CD4-positive, alpha-beta memory T cell (primary cell): ENCODE data around the gene SLC29A2. TPM values are rescaled to one million over a fixed set of nuclear protein-coding genes. Genes with fewer than 3 reads are reported as not detected.
A peak's percentile ranks its signal among the peaks of the same experiment; 100 is the strongest.

ENCODE experiments used
- CTCF ChIA-PET: fragments of 350-600 bp; sonication (Branson Sonifier 250); formaldehyde crosslinking; loops from one replicate; lab custom pipeline; 2021; ENCODE audit warnings: inconsistent platforms; ENCODE audit not compliant: partially characterized antibody; lab: Charles Lee
- POLR2A ChIA-PET: fragments of 350-600 bp; sonication (Branson Sonifier 250); formaldehyde crosslinking; loops from one replicate; lab custom pipeline; 2021; ENCODE audit not compliant: partially characterized antibody; lab: Charles Lee
- DNase-seq, 5 donors: peaks; one replicate each; pipeline versions ENCODE4 v3.0.0 to v3.0.0-alpha.2; 2020 to 2022; ENCODE audit warnings: mixed read lengths in 1 of 5
- H3K27ac ChIP-seq: one replicate; pipeline ENCODE4 v1.7.0; 2013; ENCODE audit warnings: low read depth, low read length
- H3K27me3 ChIP-seq: 2 replicates; pipeline ENCODE4 v1.7.0; 2013; ENCODE audit warnings: mild to moderate bottlenecking, low read length, moderate library complexity; ENCODE audit not compliant: insufficient read depth
- H3K36me3 ChIP-seq: 2 replicates; pipeline ENCODE4 v1.7.0; 2013; ENCODE audit warnings: mild to moderate bottlenecking, low read length, moderate library complexity; ENCODE audit not compliant: insufficient read depth
- H3K4me1 ChIP-seq: 2 replicates; pipeline ENCODE4 v1.7.0; 2013; ENCODE audit warnings: mild to moderate bottlenecking, low read length, moderate library complexity; ENCODE audit not compliant: insufficient read depth
- H3K4me3 ChIP-seq, 2 donors: one replicate each; pipeline ENCODE4 v1.7.0; 2013; ENCODE audit warnings: low read length in 2 of 2, mild to moderate bottlenecking in 1 of 2
- H3K9me3 ChIP-seq, 2 donors: one replicate each; pipeline ENCODE4 v1.7.0; 2013; ENCODE audit warnings: low read length in 2 of 2, control low read depth in 1 of 2; ENCODE audit not compliant: control insufficient read depth in 1 of 2
- H3K27ac Mint-ChIP-seq, 7 donors: one replicate each; pipeline ENCODE4 v1.8.0; 2020 to 2021; ENCODE audit warnings: mixed read lengths in 7 of 7, mild to moderate bottlenecking in 6 of 7, inconsistent platforms in 3 of 7, moderate library complexity in 3 of 7
- H3K27me3 Mint-ChIP-seq, 2 donors: one replicate each; pipeline ENCODE4 v1.8.0; 2020 to 2021; ENCODE audit warnings: mixed read lengths in 2 of 2
- H3K36me3 Mint-ChIP-seq, 2 donors: one replicate each; pipeline ENCODE4 v1.8.0; 2020 to 2021; ENCODE audit warnings: mixed read lengths in 2 of 2, inconsistent platforms in 1 of 2, mild to moderate bottlenecking in 1 of 2
- H3K4me1 Mint-ChIP-seq, 4 donors: one replicate each; pipeline ENCODE4 v1.8.0; 2020 to 2021; ENCODE audit warnings: mixed read lengths in 4 of 4, mild to moderate bottlenecking in 1 of 4
- H3K4me3 Mint-ChIP-seq, 8 donors: one replicate each; pipeline ENCODE4 v1.8.0; 2020 to 2021; ENCODE audit warnings: mixed read lengths in 8 of 8, mild to moderate bottlenecking in 7 of 8, moderate library complexity in 6 of 8, inconsistent platforms in 3 of 8
- H3K9me3 Mint-ChIP-seq, 8 donors: one replicate each; pipeline ENCODE4 v1.8.0; 2020 to 2021; ENCODE audit warnings: mixed read lengths in 8 of 8, mild to moderate bottlenecking in 5 of 8, inconsistent platforms in 3 of 8, moderate library complexity in 1 of 8
- intact Hi-C: fragments of 100-400 bp; cut with micrococcal nuclease; formaldehyde crosslinking; loops from one replicate; pipeline ENCODE4 v1.15.1; 2023
- polyA plus RNA-seq, 2 donors: library from polyadenylated mRNA; unstranded; fragments of 300-500 nt; fragmentation: Illumina TruSeq; gene quantifications; one replicate each; pipeline ENCODE4 v1.2.3, GENCODE V29; 2021
- total RNA-seq, 2 experiments: library from RNA; stranded (reverse); gene quantifications; one replicate each; pipeline ENCODE4 v1.2.3, GENCODE V29; 2021

SLC29A2 gene
- total and polyA plus RNA-seq, 4 experiments from 2014 or later, result 0.87 to 15.5 (median 9.0) TPM

DNA sequence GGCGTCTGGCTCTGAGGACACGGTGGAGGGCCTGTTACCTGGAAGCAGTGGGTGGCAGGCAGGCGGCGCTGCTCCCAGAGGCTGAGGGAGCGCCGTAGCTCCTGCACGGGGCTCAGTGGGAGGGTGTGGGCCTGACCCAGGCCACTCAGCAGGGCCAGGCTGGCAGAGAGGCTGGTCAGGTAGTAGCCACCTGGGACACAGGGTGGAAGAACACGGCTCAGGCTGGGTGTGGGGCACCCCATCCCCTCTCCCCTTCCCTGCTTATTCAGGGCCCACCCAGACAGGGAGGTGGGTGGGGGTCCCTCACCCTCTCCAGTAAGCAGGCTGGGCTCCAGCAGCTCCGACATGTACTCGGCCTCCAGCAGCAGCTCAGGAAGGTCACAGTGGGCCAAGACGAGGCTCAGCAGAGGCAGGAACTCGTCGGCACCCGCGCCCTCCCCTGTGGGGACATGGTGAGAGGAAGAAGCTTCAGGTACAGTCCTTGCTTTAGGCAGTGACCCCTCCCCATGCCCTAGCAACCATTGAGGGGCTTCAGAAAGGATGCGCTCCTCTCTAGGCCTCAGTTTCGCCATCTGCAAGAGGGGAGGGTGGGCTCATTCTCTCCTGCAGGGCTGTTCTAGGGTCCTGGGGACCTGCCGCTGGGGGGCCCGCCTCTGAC, 38.2 kb downstream of the SLC29A2 start:
- no peaks in the 10 kb centered on the region for H3K27me3 Mint-ChIP-seq
- intact Hi-C loops, result no loop called here
- Histone ChIP-seq H3K27me3 (no peaks in the 10 kb centered on the region), H3K4me1 (peaks cover 23% of the 10 kb centered on the region), H3K4me3 (no peak overlapping the region), H3K36me3 (peaks cover 5% of the 10 kb centered on the region), H3K27ac (no peak overlapping the region), H3K9me3 (no peaks in the 10 kb centered on the region)
- CTCF ChIA-PET, result interaction anchor here (3.2 to 8.6 kb wide), 2 partner anchors 21 to 53 kb away, joined by 10 to 110 read pairs; no protein-coding TSS in a partner anchor
- H3K36me3 Mint-ChIP-seq, result peaks cover 0 to 9% of the 10 kb centered on the region in 2 donors
- peaks cover 0 to 2% (median 0%) of the 10 kb centered on the region in 8 donors for H3K9me3 Mint-ChIP-seq
- POLR2A ChIA-PET, result interaction anchor here (1.3 kb wide), 1 partner anchor 21 kb away, joined by 3 read pairs; no protein-coding TSS in a partner anchor
- peaks cover 12 to 27% (median 20%) of the 10 kb centered on the region in 4 donors for H3K4me1 Mint-ChIP-seq
- H3K4me3 Mint-ChIP-seq, result no peak overlapping the region
- H3K27ac Mint-ChIP-seq, result peak overlapping the region in 1 of 7 donors; percentile 29
- no peak for DNase-seq

- Histone ChIP-seq H3K4me3 (no peak overlapping the region), H3K4me1 (peaks cover 31% of the 10 kb centered on the region), H3K9me3 (no peaks in the 10 kb centered on the region), H3K36me3 (peaks cover 5% of the 10 kb centered on the region), H3K27ac (no peak overlapping the region), H3K27me3 (no peaks in the 10 kb centered on the region)
- ChIA-PET CTCF (interaction anchor here (1.8 to 8.6 kb wide), 2 partner anchors 20 to 33 kb away, joined by 4 to 110 read pairs; no protein-coding TSS in a partner anchor), POLR2A (interaction anchor here (0.8 to 1.3 kb wide), 3 partner anchors 12 to 21 kb away, joined by 3 to 4 read pairs (median 3); partner anchors contain the start of gene BRMS1)
- intact Hi-C loops, result no loop called here
- Mint-ChIP-seq H3K4me3 (no peak overlapping the region), H3K27ac (peak overlapping the region in 1 of 7 donors; percentile 61), H3K27me3 (no peaks in the 10 kb centered on the region), H3K9me3 (peaks cover 0 to 2% (median 0%) of the 10 kb centered on the region in 8 donors), H3K36me3 (peaks cover 0 to 9% of the 10 kb centered on the region in 2 donors), H3K4me1 (peaks cover 19 to 34% (median 27%) of the 10 kb centered on the region in 4 donors)
- no peak for DNase-seq
Observed at GRCh38 chr11:66332371-66333219, 39.0 kb downstream of the SLC29A2 start.

DNA sequence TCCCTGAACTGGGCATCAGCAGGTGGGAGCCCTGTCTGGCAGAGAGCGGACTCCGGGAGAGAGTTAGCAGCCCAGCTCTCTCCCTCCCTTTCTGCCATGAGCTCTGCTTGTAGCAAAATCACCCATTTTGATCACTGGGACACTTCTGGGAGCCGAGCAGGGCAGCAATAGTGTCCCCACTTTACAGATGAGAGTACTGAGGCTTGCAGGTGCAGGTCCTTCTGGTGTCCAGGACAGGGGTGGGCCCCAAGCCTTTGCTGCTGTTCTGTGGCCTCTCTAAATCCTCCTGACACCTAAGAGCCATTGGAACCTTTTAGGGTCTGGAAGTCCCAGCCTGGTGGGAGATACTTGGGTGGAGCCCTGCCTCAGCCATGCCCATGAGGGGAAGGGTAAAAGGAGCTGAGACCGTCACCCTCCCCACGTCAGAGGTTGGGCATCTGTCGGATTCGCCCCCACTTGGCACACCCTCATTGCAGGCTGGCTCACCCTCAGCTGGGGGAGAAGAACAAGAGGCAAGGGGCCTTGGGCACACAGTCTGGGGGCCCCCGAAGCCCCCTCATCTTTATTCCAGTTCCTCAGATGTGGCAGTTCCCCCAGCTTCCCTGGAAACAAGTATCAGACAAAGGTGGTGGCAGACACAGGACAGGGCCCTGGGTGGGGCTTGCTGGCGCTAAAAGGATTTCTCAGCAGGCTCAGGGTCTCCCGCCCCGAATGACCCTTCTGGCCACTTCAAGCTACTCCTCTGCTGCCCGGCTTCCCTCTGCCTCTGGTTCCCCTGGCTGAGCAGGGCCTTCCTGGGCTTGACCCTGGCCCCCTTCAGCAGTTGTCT, 39.8 kb downstream of the SLC29A2 start:
- POLR2A ChIA-PET, result interaction anchor here (0.8 to 1.3 kb wide), 3 partner anchors 13 to 20 kb away, joined by 3 to 4 read pairs (median 3); partner anchors contain the start of gene BRMS1
- Histone ChIP-seq H3K36me3 (no peaks in the 10 kb centered on the region), H3K27ac (no peak overlapping the region), H3K9me3 (no peaks in the 10 kb centered on the region), H3K4me1 (peaks cover 32% of the 10 kb centered on the region), H3K27me3 (no peaks in the 10 kb centered on the region), H3K4me3 (no peak overlapping the region)
- peaks cover 19 to 31% (median 26%) of the 10 kb centered on the region in 4 donors for H3K4me1 Mint-ChIP-seq
- intact Hi-C loops, result no loop called here
- peaks cover 0 to 5% of the 10 kb centered on the region in 2 donors for H3K36me3 Mint-ChIP-seq
- CTCF ChIA-PET, result interaction anchor here (1.8 to 8.6 kb wide), 2 partner anchors 20 to 32 kb away, joined by 4 to 110 read pairs; no protein-coding TSS in a partner anchor
- DNase-seq, result no peak
- H3K27me3 Mint-ChIP-seq, result no peaks in the 10 kb centered on the region
- H3K4me3 Mint-ChIP-seq, result no peak overlapping the region
- H3K27ac Mint-ChIP-seq, result peak overlapping the region in 1 of 7 donors; percentile 61
- peaks cover 0 to 2% (median 0%) of the 10 kb centered on the region in 8 donors for H3K9me3 Mint-ChIP-seq

- no peak for DNase-seq
- POLR2A ChIA-PET, result interaction anchor here (1.2 to 1.3 kb wide), 2 partner anchors 18 to 20 kb away, joined by 3 to 4 read pairs; no protein-coding TSS in a partner anchor
- Histone ChIP-seq H3K27me3 (no peaks in the 10 kb centered on the region), H3K4me3 (no peak overlapping the region), H3K27ac (no peak overlapping the region), H3K9me3 (no peaks in the 10 kb centered on the region), H3K36me3 (no peaks in the 10 kb centered on the region), H3K4me1 (peaks cover 30% of the 10 kb centered on the region)
- Mint-ChIP-seq H3K27ac (no peak overlapping the region), H3K4me1 (peaks cover 16 to 26% (median 21%) of the 10 kb centered on the region in 4 donors), H3K36me3 (no peaks in the 10 kb centered on the region), H3K27me3 (no peaks in the 10 kb centered on the region), H3K9me3 (peaks cover 0 to 2% (median 0%) of the 10 kb centered on the region in 8 donors), H3K4me3 (no peak overlapping the region)
- intact Hi-C loops, result no loop called here
- CTCF ChIA-PET, result interaction anchor here (0.9 to 8.6 kb wide), 3 partner anchors 14 to 31 kb away, joined by 3 to 110 read pairs (median 4); no protein-coding TSS in a partner anchor
Observed at GRCh38 chr11:66330931-66331330, 40.6 kb downstream of the SLC29A2 start.

DNA sequence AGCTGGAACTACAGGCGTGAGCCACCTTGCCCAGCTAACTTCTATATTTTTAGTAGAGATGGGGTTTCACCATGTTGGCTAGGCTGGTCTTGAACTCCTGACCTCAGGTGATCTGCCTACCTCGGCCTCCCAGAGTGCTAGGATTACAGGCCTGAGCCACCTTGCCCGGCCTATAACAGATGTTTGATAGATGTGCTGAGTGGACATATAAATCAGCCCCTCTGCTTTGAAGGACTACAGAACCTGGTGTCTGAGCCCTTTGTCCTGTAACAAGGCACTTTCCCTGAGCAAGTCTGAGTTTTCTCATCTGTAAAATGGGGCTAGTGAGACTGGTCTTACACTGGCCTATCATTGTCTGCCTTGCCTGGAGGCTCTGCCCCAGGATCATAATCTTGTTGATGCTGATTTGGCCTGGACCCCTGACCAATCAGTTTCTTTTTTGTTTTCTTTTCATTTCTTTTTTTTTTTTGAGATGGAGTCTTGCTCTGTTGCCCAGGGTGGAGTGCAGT, 42.3 kb downstream of the SLC29A2 start:
- Mint-ChIP-seq H3K9me3 (peaks cover 0 to 2% (median 0%) of the 10 kb centered on the region in 8 donors), H3K27ac (peak overlapping the region in 1 of 7 donors; percentile 13), H3K4me3 (no peak overlapping the region), H3K36me3 (no peaks in the 10 kb centered on the region), H3K27me3 (no peaks in the 10 kb centered on the region), H3K4me1 (peaks cover 18 to 27% (median 20%) of the 10 kb centered on the region in 4 donors)
- Histone ChIP-seq H3K9me3 (no peaks in the 10 kb centered on the region), H3K27me3 (no peaks in the 10 kb centered on the region), H3K4me1 (peaks cover 29% of the 10 kb centered on the region), H3K36me3 (no peaks in the 10 kb centered on the region), H3K27ac (no peak overlapping the region), H3K4me3 (no peak overlapping the region)
- POLR2A ChIA-PET, result interaction anchor here (2.3 kb wide), 1 partner anchor 17 kb away, joined by 22 read pairs; no protein-coding TSS in a partner anchor
- DNase-seq, result no peak
- intact Hi-C loops, result loop anchor here (5.0 kb wide), 1 partner anchor 58 kb away; no protein-coding TSS in a partner anchor
- CTCF ChIA-PET, result interaction anchor here (0.8 to 8.6 kb wide), 5 partner anchors 9 to 59 kb away, joined by 3 to 110 read pairs (median 3); partner anchors contain the start of gene BRMS1
